HG03175 (cell line): ENCODE results near the gene SOCS3.
"Not testable (repeated sequence)": the region's sequence is repeated elsewhere in the genome, so short reads cannot be mapped to it uniquely, and the experiment has no call there.

ENCODE experiments used
- ATAC-seq: cut with Tn5 transposase; IDR thresholded peaks from one replicate; pipeline ENCODE4 v1.9.1; 2021; ENCODE audit warnings: mild to moderate bottlenecking, moderate library complexity; ENCODE audit not compliant: unreplicated experiment

SOCS3 gene

DNA sequence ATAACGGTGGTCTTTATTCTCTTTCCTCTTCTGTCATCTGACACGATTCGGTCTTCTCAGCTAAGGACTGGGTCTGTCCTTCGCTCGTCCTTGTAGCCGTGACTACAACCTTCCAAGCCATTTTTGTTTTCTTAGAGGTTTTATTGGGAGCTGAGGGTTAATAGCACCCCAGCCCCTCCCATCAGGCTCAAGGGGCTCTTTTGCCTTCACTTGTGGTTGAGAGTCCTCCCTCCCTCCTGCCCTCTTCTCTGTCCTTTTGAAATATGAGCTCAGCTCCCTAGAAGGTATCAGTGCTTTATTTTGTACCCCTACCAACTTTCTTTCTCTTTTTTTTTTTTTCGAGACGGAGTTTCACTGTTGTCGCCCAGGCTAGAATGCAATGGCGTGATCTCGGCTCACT is 24.7 kb downstream of the SOCS3 start:
- ATAC-seq = no peak

- ATAC-seq = no peak
Observed at GRCh38 chr17:78332991-78333390, 26.9 kb downstream of the SOCS3 start.

GRCh38 chr17:78331355-78331754 is 28.5 kb downstream of the SOCS3 start:
- not testable (repeated sequence) for ATAC-seq

DNA sequence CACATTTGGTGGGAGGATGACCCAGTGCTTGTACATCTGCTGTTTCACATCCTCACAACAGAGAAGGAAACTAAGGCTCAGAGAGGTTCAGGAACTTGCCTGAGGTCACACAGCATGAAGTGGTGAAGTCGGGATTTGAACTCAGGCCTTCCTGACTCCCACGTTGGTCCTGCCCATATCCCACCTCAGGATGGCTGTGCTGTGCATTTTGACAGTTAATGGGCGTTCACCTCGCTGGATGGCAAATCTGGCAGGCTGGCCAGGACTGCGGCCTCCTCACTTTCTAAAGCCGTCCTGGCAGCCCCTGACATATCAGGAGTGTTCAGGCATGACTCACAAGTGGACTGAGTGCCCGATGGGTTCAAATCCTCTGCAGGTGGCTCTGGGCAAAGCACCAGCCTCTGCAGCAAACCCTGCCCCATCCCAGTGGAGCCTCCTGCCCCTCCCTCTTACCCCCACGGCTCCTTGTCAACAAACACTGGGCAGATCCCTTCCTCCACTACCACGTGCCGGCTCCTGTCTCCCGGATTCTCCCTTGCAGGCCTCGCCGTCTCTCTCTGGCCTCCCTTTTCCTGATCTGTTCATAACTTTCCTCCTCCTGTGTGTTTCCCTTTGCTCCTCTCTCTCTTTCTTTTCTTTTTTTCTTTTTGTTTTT is 29.2 kb downstream of the SOCS3 start:
- no peak for ATAC-seq

DNA sequence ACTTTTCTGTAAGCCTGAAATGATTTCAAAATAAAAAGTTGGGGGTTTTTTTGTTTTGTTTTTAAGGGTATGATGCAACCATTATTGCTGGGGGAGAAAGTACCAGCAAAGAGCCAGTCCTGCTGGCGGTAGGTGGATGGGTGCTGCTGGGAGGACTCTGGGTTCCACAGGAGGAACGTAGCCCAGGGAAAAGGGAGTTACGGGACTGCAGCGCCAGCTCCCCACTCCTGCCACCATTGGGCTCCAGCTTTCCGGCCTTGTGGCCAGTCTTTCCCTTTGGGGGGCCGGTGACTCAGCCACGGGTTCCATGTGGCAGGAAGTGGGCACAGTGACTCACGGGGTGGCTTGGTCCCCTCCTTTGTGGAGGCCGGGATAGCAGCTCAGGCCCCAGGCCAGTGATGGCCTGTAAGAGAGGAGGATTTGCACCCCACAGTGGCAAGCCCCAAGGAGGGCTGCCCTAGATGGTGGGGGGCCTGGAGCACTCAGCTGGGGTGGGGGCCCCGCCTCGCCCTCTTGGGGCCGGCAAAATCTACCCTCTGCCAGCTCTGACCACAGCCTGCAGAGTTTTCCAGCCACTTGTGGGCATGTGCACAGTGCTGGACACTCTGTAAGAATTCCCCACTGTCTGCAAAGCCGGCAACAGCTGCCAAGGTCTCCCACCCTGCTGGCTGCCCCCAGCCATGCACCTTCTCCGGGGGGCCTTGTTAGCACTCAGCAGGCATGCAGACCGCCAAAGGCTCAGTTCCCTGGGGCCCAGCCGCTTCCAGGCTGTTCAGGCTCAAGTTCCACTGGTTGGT is 30.4 kb downstream of the SOCS3 start:
- no peak for ATAC-seq

- no peak for ATAC-seq
Observed at GRCh38 chr17:78327880-78328279, 32.0 kb downstream of the SOCS3 start.

- ATAC-seq = no peak
Observed at GRCh38 chr17:78325076-78325687, 34.7 kb downstream of the SOCS3 start.

DNA sequence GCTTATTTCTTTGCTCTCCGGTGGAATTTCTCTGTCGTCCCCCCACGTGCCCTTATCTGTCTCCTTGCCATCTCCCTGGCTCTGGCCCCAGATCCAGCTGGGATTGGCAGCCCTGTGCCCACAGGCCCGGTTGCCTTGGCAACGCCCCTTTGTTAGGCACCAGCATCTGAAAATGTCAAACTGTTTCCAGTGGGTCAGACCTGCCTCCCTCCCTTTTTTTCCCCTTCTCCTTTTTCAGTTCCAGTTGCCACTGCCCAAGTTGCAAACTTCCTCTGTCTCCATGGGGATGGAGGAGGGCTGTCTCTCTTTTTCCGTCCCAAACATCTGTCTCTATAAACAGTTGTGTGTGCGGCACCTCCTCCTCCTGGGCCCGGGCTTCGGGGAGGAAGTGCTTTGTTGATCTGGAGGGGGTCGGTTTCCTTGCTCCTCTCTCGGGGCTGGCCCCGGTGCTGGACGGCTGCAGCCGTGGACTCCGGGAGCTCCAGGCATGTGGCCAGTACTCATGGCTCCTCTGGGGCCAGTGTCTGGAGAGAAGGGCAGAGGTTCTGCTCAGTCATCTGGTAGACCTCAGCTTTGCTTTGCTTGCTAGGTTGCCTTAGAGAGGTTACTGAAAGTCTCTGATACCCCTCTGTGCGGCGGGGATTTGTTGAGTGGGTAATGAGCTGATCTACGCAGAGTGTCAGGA is 35.3 kb downstream of the SOCS3 start:
- no peak for ATAC-seq

DNA sequence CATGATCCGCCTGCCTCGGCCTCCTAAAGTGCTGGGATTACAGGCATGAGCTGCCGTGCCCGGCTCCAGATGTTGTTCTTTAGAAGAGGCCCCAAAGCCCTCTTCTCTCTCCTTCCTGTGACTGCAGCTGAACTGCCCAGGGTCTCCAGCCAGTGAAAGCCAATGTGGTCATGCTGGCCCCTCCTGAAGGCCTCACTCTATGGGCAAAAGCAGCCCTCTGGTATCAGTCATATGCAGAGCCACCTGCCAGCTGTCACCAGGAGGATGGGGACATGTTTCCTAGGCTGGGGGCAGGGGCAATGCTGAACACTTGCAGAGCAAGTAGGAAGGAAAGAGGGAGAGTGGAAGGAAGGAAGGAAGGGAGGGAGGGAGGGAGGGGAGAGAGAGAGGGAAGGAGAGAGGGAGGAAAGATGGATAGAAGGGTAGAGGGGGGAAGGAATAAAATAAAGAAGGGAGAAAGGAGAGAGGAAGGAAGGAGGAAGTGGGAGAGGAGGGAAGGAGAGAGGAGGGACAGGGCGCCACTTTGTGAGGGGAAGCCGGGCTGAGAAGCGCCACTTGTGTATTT is 36.0 kb downstream of the SOCS3 start:
- no peak for ATAC-seq

- no peak for ATAC-seq
Observed at GRCh38 chr17:78322858-78323455, 36.9 kb downstream of the SOCS3 start.

GRCh38 chr17:78322327-78322857 is 37.5 kb downstream of the SOCS3 start:
- no peak for ATAC-seq

GRCh38 chr17:78318843-78319242 is 41.0 kb downstream of the SOCS3 start:
- ATAC-seq = no peak

DNA sequence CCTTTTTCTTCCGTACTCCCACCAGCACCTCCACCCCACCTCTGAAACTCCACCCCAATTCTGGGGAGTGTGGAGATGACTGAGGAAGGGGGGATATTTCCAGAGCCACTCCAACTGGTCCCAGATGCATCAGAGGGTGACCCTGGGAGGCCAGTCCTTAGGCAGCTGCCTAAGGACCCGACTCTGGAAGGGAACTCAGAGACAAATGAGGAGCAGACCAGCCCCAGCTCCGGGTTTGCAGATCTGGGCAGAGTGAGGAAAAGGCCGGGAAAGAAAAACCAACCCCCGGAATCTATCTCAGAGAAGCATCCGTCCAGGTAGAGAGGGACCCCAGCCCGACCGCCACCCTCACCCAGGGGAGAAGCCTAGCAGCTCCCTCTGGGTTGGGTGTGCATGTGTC is 41.5 kb downstream of the SOCS3 start:
- ATAC-seq = no peak

- no peak for ATAC-seq
Observed at GRCh38 chr17:78317794-78318400, 42.0 kb downstream of the SOCS3 start.

DNA sequence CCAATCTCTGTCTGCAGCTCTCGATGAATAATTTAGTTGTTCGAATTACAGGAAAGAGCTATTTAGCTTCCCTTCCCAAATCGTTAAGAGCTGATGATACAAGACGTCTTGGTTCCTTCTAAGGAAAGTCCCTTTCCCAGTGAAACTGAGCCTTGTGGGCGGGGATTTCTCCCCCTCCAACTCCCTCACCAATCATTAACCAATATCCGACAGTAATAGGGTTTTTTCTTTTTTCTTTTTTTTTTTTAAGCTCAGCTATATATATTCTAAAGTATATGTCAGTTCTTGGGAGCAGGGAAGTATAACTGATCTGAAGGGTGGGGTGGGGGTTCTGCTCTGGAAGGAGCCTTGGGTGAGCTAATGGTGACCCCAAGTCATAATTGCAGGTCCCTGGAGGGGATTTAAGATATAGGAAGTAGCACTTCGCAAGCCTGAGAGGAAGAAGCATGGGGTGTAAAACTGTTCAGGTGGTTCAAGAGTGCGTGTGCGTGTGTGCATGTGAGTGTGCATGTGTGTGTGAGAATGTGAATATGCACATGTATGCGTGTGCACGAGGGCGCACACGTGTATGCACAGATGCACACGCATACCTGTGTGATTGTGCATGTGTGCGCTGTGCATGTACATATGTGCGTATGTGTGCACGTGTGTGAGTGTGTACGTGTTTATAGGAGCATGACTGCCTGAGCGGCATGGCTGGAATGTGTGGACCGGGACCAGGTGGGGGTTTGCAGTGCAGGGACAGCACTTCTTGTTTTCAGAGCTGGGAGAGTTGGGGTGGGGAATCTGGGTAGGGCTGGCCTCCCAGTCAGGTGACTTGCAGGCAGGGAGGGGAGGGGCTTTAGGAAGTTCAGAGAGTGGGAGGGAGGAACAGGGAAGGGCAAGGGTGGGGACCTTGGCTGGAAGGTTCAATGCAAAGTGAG is 42.7 kb downstream of the SOCS3 start:
- ATAC-seq = no peak

DNA sequence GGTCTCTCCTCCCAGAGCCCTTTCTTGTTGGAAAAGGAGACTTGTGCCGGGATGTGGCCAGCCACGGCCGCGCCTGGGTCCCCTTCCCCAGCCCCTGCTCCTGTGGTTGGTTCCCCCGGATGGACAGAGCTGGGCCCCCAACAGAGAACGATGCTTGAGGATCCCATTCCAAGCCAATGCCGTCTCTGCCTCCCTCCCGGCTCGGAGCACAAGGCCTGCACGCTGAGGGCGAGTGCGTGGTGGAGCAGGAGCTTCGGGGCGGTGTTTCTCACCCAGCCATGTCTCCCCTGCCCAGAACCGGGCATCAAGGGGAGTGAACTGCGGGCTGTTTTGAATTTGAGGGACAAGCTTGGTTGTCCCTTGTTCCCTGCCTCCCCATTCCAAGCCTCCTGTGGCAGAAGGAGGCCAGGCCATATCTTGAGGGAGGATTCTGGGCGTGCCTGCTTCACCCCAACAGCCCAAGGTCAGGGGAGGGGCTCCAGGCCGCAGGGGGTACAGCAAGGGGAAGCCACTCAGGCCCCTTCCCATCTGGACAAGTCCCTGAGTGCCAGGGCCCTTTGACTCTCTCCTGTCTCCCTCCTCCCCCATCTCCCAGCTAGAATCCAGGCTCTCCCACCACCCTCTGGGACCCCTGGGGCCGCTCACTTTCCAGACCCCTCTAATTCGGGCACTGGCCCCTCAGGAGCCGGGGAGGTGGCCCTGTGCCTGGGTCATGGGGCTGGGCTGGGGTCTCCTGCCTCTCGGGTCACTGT is 43.6 kb downstream of the SOCS3 start:
- no peak for ATAC-seq

GRCh38 chr17:78315355-78316114 is 44.3 kb downstream of the SOCS3 start:
- no peak for ATAC-seq
